ENCODE results near the gene LCP2.

LCP2 gene

DNA sequence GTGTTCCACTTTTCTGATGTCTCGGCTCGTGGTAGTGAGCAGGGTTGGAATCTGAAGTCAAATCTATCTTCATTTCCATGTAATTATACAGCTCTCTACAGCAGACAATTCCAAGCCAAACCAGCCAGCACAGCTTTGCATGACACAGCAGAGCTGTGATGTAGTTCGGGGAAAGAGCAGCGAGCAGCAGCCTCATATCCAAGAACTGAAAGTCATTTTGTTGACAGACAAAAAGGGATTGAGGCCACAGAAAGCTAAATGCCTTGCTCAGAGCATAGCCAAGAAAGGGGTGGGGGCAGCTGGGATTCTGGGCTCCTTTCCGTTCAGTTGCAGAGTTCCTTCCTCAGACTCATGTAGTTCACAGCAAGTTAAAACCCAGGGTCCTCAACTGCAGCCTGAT, 32.1 kb downstream of the LCP2 start:
- DNase-seq: no peak
- TF ChIP-seq, protein P1, sequence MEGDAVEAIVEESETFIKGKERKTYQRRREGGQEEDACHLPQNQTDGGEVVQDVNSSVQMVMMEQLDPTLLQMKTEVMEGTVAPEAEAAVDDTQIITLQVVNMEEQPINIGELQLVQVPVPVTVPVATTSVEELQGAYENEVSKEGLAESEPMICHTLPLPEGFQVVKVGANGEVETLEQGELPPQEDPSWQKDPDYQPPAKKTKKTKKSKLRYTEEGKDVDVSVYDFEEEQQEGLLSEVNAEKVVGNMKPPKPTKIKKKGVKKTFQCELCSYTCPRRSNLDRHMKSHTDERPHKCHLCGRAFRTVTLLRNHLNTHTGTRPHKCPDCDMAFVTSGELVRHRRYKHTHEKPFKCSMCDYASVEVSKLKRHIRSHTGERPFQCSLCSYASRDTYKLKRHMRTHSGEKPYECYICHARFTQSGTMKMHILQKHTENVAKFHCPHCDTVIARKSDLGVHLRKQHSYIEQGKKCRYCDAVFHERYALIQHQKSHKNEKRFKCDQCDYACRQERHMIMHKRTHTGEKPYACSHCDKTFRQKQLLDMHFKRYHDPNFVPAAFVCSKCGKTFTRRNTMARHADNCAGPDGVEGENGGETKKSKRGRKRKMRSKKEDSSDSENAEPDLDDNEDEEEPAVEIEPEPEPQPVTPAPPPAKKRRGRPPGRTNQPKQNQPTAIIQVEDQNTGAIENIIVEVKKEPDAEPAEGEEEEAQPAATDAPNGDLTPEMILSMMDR (IDR thresholded peaks at IDR 0.05; ENCODE audit: low read depth, low read length): no peak
- Histone ChIP-seq H3K27ac (no peak overlapping the region), H3K36me3 (no peaks in the 10 kb centered on the region), H3K4me3 (ENCODE audit: low read depth, low read length) (no peak overlapping the region), H3K27me3 (ENCODE audit: insufficient read depth, low read depth, severe bottlenecking) (peaks cover 78% of the 10 kb centered on the region), H3K9me3 (ENCODE audit: severe bottlenecking) (no peaks in the 10 kb centered on the region)

DNA sequence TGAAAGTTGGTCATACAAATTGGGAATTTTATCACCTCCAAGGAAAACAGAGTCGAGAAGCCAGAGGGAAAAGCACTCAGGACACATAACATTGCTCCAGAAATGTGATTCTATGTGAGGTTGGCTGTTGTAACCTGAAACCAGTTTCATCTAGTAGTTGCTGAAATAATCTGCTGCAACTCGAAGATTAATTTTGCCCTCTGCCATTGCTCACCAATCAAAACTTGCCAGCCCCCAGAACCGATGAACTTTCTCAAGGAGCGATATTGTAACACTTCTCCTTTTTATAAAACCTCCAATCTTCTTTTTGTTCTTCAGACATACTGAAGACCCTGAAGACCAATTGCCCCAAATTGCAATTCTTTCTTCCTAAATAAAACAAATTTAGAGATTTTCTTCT, 33.7 kb downstream of the LCP2 start:
- Histone ChIP-seq H3K27ac (no peak overlapping the region), H3K27me3 (ENCODE audit: insufficient read depth, low read depth, severe bottlenecking) (peaks cover 73% of the 10 kb centered on the region), H3K36me3 (no peaks in the 10 kb centered on the region), H3K4me3 (ENCODE audit: low read depth, low read length) (no peak overlapping the region), H3K9me3 (ENCODE audit: severe bottlenecking) (no peaks in the 10 kb centered on the region)
- no peak for DNase-seq
- TF ChIP-seq, protein P1 (IDR thresholded peaks at IDR 0.05; ENCODE audit: low read depth, low read length): no peak

DNA sequence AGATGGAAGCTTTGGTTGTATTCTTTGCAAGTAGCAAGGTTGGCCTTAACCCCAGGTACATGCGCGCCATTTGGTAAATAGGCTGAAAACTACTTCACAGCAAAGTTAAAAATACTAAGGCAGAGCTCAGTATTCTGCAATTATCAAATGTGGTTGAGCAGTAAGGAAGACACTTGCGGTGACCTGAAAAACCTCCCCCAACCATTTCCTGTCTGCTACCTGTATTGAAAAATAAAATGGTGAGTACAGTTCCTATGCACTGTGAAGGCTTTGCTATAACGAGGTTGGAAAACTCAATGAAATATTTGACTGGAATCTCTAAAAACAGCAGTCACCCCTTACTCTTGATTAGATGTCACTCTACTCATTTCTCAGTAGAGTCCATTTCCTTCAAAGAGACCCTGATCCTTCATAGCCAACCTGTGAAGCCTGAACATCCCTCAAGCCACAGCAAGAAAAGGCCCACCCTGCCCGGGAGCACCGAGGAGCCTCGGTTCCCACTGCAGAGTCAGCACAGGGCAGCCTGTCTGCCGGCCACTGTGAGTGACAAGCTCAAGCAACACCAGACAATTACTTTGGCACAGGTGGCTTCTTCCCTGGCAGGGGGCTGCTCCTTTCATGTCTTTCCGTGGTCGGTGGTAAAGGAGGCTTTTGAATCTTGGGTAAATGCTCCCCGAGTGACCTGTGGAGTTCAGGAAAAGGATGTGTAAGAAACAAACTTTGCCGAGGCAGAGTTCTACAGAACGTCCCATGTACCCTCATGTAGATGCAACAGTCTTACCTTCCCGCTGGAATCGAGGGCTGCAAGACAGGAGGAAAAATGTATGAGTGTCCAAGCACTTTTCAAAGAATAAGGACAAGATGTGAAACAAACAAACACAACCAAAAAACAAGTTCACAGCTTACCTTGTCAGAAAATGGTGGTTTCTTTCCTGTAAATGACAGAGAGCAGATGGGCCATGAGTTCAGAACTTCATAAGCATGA, 35.2 kb downstream of the LCP2 start:
- TF ChIP-seq, protein P1 (IDR thresholded peaks at IDR 0.05; ENCODE audit: low read depth, low read length): no peak
- Histone ChIP-seq H3K36me3 (no peaks in the 10 kb centered on the region), H3K4me3 (ENCODE audit: low read depth, low read length) (no peak overlapping the region), H3K9me3 (ENCODE audit: severe bottlenecking) (no peaks in the 10 kb centered on the region), H3K27me3 (ENCODE audit: insufficient read depth, low read depth, severe bottlenecking) (peaks cover 78% of the 10 kb centered on the region), H3K27ac (no peak overlapping the region)
- DNase-seq: no peak

DNA sequence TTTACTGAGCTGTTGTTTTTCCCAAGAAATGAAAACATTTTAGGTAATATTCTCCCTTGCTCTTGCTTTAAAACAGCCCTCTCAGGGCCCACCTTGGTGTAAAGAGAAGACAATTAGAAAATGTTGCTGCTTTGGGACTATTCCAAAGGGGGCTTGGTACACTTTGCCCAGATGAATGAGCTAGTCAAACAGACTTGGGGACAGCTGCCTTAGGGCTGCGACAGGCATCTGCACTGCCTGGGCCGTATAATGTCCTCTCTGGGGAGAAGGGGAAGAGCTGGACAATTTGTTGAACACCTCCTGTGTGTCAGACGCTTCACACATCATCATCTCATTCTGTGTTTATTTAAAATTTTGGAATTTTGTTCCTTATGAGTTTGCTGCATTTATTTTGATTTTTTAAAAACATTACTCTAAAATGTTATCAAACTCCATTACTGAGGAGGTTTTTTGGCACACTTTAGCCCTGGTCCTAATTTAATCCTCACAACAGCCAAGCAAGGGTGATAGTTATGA, 36.0 kb downstream of the LCP2 start:
- no peaks in the 10 kb centered on the region for H3K9me3 ChIP-seq (ENCODE audit: severe bottlenecking)
- TF ChIP-seq, protein P1 (IDR thresholded peaks at IDR 0.05; ENCODE audit: low read depth, low read length): no peak
- no peak overlapping the region for H3K4me3 ChIP-seq (ENCODE audit: low read depth, low read length)
- no peak for DNase-seq
- H3K27me3 ChIP-seq (ENCODE audit: insufficient read depth, low read depth, severe bottlenecking): peaks cover 78% of the 10 kb centered on the region
- H3K27ac ChIP-seq: no peak overlapping the region
- no peaks in the 10 kb centered on the region for H3K36me3 ChIP-seq

DNA sequence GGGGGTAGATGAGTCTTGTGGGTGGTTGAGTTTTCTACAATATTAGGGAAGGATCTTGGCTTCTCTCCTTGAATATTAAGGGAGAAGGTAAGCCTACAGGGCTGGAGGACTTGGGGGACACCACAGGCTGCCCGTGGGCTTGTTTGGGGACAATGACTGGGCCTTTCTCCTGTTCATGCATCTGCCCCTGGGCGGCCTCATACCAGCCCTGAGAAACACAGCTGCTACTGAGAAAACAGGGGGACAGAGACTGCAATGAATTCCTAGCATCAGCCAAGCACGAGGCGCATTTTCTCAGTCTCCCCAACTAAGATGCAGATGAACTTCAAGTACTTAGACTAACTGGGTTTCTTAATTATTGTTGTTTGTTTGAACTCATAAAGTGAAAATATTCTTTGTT, 40.2 kb downstream of the LCP2 start:
- Histone ChIP-seq H3K36me3 (no peaks in the 10 kb centered on the region), H3K4me3 (ENCODE audit: low read depth, low read length) (no peak overlapping the region), H3K9me3 (ENCODE audit: severe bottlenecking) (no peaks in the 10 kb centered on the region), H3K27ac (no peak overlapping the region), H3K27me3 (ENCODE audit: insufficient read depth, low read depth, severe bottlenecking) (peaks cover 84% of the 10 kb centered on the region)
- no peak for DNase-seq
- TF ChIP-seq, protein P1 (IDR thresholded peaks at IDR 0.05; ENCODE audit: low read depth, low read length): no peak
